PC-3 (cell line): ENCODE data around the gene RTN4RL1. TPM values are rescaled to one million over a fixed set of nuclear protein-coding genes. Genes with fewer than 3 reads are reported as not detected.

Experiments
- ATAC-seq: fragments of 200-7000 bp; cut with Tn5 transposase; 2 replicates; pipeline ENCODE4 v1.9.1; 2020; ENCODE audit warnings: mild to moderate bottlenecking, moderate library complexity
- BruUV-seq: library from RNA; stranded (reverse); fragments of 400-500 nt; replicated peaks from 2 replicates; lab custom pipeline; 2021; lab: Mats Ljungman, UMichigan
- CTCF ChIA-PET: fragments of 300-600 bp; sonication (Branson Sonifier 250); formaldehyde crosslinking; loops from one replicate; lab custom pipeline; 2022; ENCODE audit warnings: antibody characterized with exemption; lab: Charles Lee
- POLR2A ChIA-PET: fragments of 300-600 bp; sonication (Branson Sonifier 250); formaldehyde crosslinking; loops from one replicate; lab custom pipeline; 2022; ENCODE audit warnings: antibody characterized with exemption; ENCODE audit not compliant: unreplicated experiment; lab: Charles Lee
- DNase-seq: peaks from one replicate; pipeline ENCODE4 v3.0.0-alpha.2; 2015
- H2AFZ ChIP-seq: fragments of 300-600 bp; sonication (generic); 2 replicates; pipeline ENCODE4 v1.6.0; 2016; ENCODE audit warnings: antibody characterized with exemption, low read length
- H3F3A ChIP-seq: fragments of 300-600 bp; sonication (generic); one replicate; pipeline ENCODE4 v1.6.0; 2017; ENCODE audit warnings: antibody characterized with exemption, low read length, control low read depth, mild to moderate bottlenecking; ENCODE audit not compliant: unreplicated experiment
- H3K27ac ChIP-seq: fragments of 300-600 bp; sonication (generic); 2 replicates; pipeline ENCODE4 v1.5.1; 2016; ENCODE audit warnings: mild to moderate bottlenecking, low read length
- H3K27me3 ChIP-seq: fragments of 300-600 bp; sonication (generic); 2 replicates; pipeline ENCODE4 v1.6.1; 2016; ENCODE audit warnings: low read length, mixed read lengths
- H3K36me3 ChIP-seq: fragments of 300-600 bp; sonication (generic); 2 replicates; pipeline ENCODE4 v1.6.1; 2016; ENCODE audit warnings: low read depth, mixed run types, low read length, mixed read lengths
- H3K4me1 ChIP-seq: fragments of 300-600 bp; sonication (generic); 2 replicates; pipeline ENCODE4 v1.5.1; 2016; ENCODE audit warnings: low read length; ENCODE audit not compliant: insufficient read depth
- H3K4me2 ChIP-seq: fragments of 300-600 bp; sonication (generic); 2 replicates; pipeline ENCODE4 v1.6.0; 2016; ENCODE audit warnings: low read length
- H3K4me3 ChIP-seq: fragments of 300-600 bp; sonication (generic); 2 replicates; pipeline ENCODE4 v1.5.1; 2016; ENCODE audit warnings: mild to moderate bottlenecking, low read length, mixed read lengths
- H3K79me2 ChIP-seq: fragments of 300-600 bp; sonication (generic); 2 replicates; pipeline ENCODE4 v1.6.1; 2017; ENCODE audit warnings: low read length, mixed read lengths
- H3K9ac ChIP-seq: fragments of 300-600 bp; sonication (generic); 2 replicates; pipeline ENCODE4 v1.6.0; 2016; ENCODE audit warnings: mild to moderate bottlenecking, low read length
- H3K9me2 ChIP-seq: fragments of 300-600 bp; sonication (generic); replicated peaks from 2 replicates; pipeline ENCODE4 v1.6.1; 2016; ENCODE audit warnings: mixed run types, low read length, mixed read lengths
- H3K9me3 ChIP-seq: fragments of 300-600 bp; sonication (generic); 2 replicates; pipeline ENCODE4 v1.6.1; 2016; ENCODE audit warnings: low read length, mixed read lengths
- H4K20me1 ChIP-seq: fragments of 300-600 bp; sonication (generic); 2 replicates; pipeline ENCODE4 v1.6.1; 2016; ENCODE audit warnings: low read length, mixed read lengths
- CTCF ChIP-seq: fragments of 300-600 bp; sonication (generic); conservative IDR thresholded peaks from 2 replicates; pipeline ENCODE4 v1.5.1; 2017; ENCODE audit warnings: antibody characterized with exemption, low read depth, mild to moderate bottlenecking, low read length
- EZH2 ChIP-seq: fragments of 300-600 bp; sonication (generic); IDR thresholded peaks from one replicate; pipeline ENCODE4 v1.6.1; 2017; ENCODE audit warnings: antibody characterized with exemption, mild to moderate bottlenecking, low read length; ENCODE audit not compliant: unreplicated experiment
- EZH2phosphoT487 ChIP-seq: fragments of 300-600 bp; sonication (generic); IDR thresholded peaks from 2 replicates; pipeline ENCODE4 v1.6.1; 2018; ENCODE audit warnings: mild to moderate bottlenecking, antibody characterized with exemption, low read length, borderline replicate concordance
- intact Hi-C: fragments of 100-400 bp; cut with micrococcal nuclease; formaldehyde crosslinking; loops from 2 replicates; pipeline ENCODE4 v1.9.0; 2023
- total RNA-seq: library from RNA; depleted of rRNA; stranded (reverse); fragments of >200 nt; gene quantifications from 2 replicates; pipeline ENCODE4 v1.2.3, GENCODE V29; 2014

Gene RTN4RL1
- total RNA-seq, 1 experiment from 2014 or later = 6.9 TPM

GRCh38 chr17:2029911-2030778 is 5.0 kb upstream of the RTN4RL1 start, which contains the start of gene DPH1:
DPH1 (plus strand) TSS chr17:2030153; CDS start chr17:2030170, 17 bp downstream.
- Histone ChIP-seq H3K9ac (peak within 1 kb of the TSS; percentile 93), H3K79me2 (peaks cover 24% of the 10 kb centered on the region), H3K4me2 (peak within 1 kb of the TSS; percentile 90), H3K36me3 (no peaks in the 10 kb centered on the region), H3K27ac (peak within 1 kb of the TSS; percentile 38), H3K4me3 (peak within 1 kb of the TSS; percentile 92), H3K9me3 (no peaks in the 10 kb centered on the region), H3K9me2 (no peaks in the 10 kb centered on the region), H2AFZ (peak within 1 kb of the TSS; percentile 94), H3K4me1 (peaks cover 6% of the 10 kb centered on the region; the same call in 1 of the 2 replicates), H3K27me3 (no peaks in the 10 kb centered on the region), H4K20me1 (no peaks in the 10 kb centered on the region), H3F3A (no peaks in the 10 kb centered on the region)
- TF ChIP-seq EZH2 (no peak), CTCF (no peak), EZH2phosphoT487 (no peak)
- CTCF ChIA-PET = interaction anchor here (0.6 kb wide), 1 partner anchor 250 kb away, joined by 8 read pairs; no protein-coding TSS in a partner anchor
- ATAC-seq = peak; percentile 79
- TSS peak; percentile 70 for BruUV-seq
- DNase-seq = peak; percentile 91
- intact Hi-C loops = no loop called here
- POLR2A ChIA-PET = no interaction called here

- Histone ChIP-seq H3K36me3 (no peaks in the 10 kb centered on the region), H3K4me1 (peaks cover 6% of the 10 kb centered on the region; the same call in 1 of the 2 replicates), H2AFZ (no peak overlapping the region), H3K4me2 (no peak overlapping the region), H3K9me3 (no peaks in the 10 kb centered on the region), H3K4me3 (no peak overlapping the region), H3K9ac (no peak overlapping the region), H3K27me3 (no peaks in the 10 kb centered on the region), H3F3A (no peaks in the 10 kb centered on the region), H3K27ac (no peak overlapping the region), H4K20me1 (no peaks in the 10 kb centered on the region), H3K9me2 (no peaks in the 10 kb centered on the region), H3K79me2 (peaks cover 36% of the 10 kb centered on the region)
- TF ChIP-seq EZH2phosphoT487 = no peak
- POLR2A ChIA-PET = no interaction called here
- DNase-seq = no peak
- no peak for ATAC-seq
- no TSS peak for BruUV-seq
- CTCF ChIA-PET = interaction anchor here (0.9 kb wide), 1 partner anchor 120 kb away, joined by 3 read pairs; no protein-coding TSS in a partner anchor
- intact Hi-C loops = no loop called here
These were observed 3.6 kb upstream of the RTN4RL1 start for GRCh38 chr17:2028737-2029136.

GRCh38 chr17:2028234-2028614 is 3.1 kb upstream of the RTN4RL1 start:
- peaks cover 39% of the 10 kb centered on the region for H3K79me2 ChIP-seq
- no peak overlapping the region for H3K4me3 ChIP-seq
- no TSS peak for BruUV-seq
- no peaks in the 10 kb centered on the region for H3F3A ChIP-seq
- H3K4me2 ChIP-seq = no peak overlapping the region
- intact Hi-C loops = no loop called here
- no peaks in the 10 kb centered on the region for H3K9me3 ChIP-seq
- DNase-seq = no peak
- ChIA-PET CTCF (no interaction called here), POLR2A (no interaction called here)
- TF ChIP-seq EZH2phosphoT487 (no peak), EZH2 (no peak), CTCF (no peak)
- H2AFZ ChIP-seq = no peak overlapping the region
- no peaks in the 10 kb centered on the region for H3K27me3 ChIP-seq
- peaks cover 6% of the 10 kb centered on the region; the same call in 1 of the 2 replicates for H3K4me1 ChIP-seq
- ATAC-seq = no peak
- H3K27ac ChIP-seq = no peak overlapping the region
- no peak overlapping the region for H3K9ac ChIP-seq
- no peaks in the 10 kb centered on the region for H3K9me2 ChIP-seq
- H4K20me1 ChIP-seq = no peaks in the 10 kb centered on the region
- no peaks in the 10 kb centered on the region for H3K36me3 ChIP-seq
